NCI-H2029 (cell line): Measurements from ENCODE around the gene ADCY6.
A peak's percentile ranks its signal among the peaks of the same experiment; 100 is the strongest.

ENCODE experiments used
- DNase-seq: peaks from one replicate; lab custom pipeline; 2025; lab: John Stamatoyannopoulos, UW

Gene ADCY6

GRCh38 chr12:48815126-48816110 lies 26.5 kb upstream of the ADCY6 start:
- DNase-seq = peak; percentile 58

GRCh38 chr12:48814262-48815125 lies 25.6 kb upstream of the ADCY6 start:
- DNase-seq = peak; percentile 54

GRCh38 chr12:48813465-48814261 lies 24.8 kb upstream of the ADCY6 start:
- no peak for DNase-seq

GRCh38 chr12:48812389-48812788 lies 23.5 kb upstream of the ADCY6 start:
- no peak for DNase-seq

- DNase-seq = no peak
Observed at GRCh38 chr12:48811437-48812090, 22.7 kb upstream of the ADCY6 start.

GRCh38 chr12:48810903-48811431 lies 22.1 kb upstream of the ADCY6 start:
- DNase-seq = no peak

GRCh38 chr12:48807981-48808380 lies 19.1 kb upstream of the ADCY6 start:
- no peak for DNase-seq

GRCh38 chr12:48803675-48804074 lies 14.8 kb upstream of the ADCY6 start:
- no peak for DNase-seq

GRCh38 chr12:48800971-48801370 lies 12.1 kb upstream of the ADCY6 start:
- DNase-seq = no peak

GRCh38 chr12:48800457-48800856 lies 11.6 kb upstream of the ADCY6 start:
- no peak for DNase-seq

- DNase-seq = no peak
Observed at GRCh38 chr12:48796976-48797375, 8.1 kb upstream of the ADCY6 start.

GRCh38 chr12:48795550-48796455 lies 6.9 kb upstream of the ADCY6 start:
- DNase-seq = peak; percentile 38

- no peak for DNase-seq
Observed at GRCh38 chr12:48794870-48795269, 6.0 kb upstream of the ADCY6 start.

GRCh38 chr12:48793696-48794095 lies 4.8 kb upstream of the ADCY6 start:
- DNase-seq = no peak

GRCh38 chr12:48789858-48790326 lies 1.0 kb upstream of the ADCY6 start:
- no peak for DNase-seq

GRCh38 chr12:48788524-48788853 lies 400 bp downstream of the ADCY6 start:
- no peak for DNase-seq

- DNase-seq = no peak
Observed at GRCh38 chr12:48787791-48788523, 932 bp downstream of the ADCY6 start.

- DNase-seq = no peak
Observed at GRCh38 chr12:48786591-48787544, 2.0 kb downstream of the ADCY6 start.
